Measurements from ENCODE around the gene ZNRF3. TPM values are rescaled to one million over a fixed set of nuclear protein-coding genes. Genes with fewer than 3 reads are reported as not detected.

The ZNRF3 gene
- total RNA-seq, 2 donors from 2014 or later: 5.9 to 12.2 TPM

DNA sequence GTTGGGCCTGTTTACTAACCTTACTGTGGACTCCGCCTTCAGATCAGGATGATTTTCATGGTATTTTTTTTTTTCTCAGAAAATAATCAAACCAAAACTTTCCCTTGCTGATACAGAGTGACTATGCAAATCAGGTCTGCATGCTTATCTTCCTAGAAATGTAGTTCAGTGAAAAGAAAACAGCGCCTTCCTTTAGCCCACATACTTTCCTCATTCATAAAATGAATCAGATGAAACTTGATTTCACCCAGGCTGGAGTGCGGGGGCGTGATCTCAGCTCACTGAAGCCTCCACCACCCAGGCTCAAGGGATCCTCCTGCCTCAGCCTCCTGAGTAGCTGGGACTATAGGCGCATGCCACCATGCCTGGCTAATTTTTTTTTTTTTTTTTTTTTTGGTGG, 26.0 kb downstream of the ZNRF3 start:
- H3K27ac ChIP-seq: no peak overlapping the region
- TF ChIP-seq, protein P1, sequence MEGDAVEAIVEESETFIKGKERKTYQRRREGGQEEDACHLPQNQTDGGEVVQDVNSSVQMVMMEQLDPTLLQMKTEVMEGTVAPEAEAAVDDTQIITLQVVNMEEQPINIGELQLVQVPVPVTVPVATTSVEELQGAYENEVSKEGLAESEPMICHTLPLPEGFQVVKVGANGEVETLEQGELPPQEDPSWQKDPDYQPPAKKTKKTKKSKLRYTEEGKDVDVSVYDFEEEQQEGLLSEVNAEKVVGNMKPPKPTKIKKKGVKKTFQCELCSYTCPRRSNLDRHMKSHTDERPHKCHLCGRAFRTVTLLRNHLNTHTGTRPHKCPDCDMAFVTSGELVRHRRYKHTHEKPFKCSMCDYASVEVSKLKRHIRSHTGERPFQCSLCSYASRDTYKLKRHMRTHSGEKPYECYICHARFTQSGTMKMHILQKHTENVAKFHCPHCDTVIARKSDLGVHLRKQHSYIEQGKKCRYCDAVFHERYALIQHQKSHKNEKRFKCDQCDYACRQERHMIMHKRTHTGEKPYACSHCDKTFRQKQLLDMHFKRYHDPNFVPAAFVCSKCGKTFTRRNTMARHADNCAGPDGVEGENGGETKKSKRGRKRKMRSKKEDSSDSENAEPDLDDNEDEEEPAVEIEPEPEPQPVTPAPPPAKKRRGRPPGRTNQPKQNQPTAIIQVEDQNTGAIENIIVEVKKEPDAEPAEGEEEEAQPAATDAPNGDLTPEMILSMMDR (IDR thresholded peaks at IDR 0.05): no peak

GRCh38 chr22:28910569-28911303, 27.4 kb downstream of the ZNRF3 start:
- no peaks in the 10 kb centered on the region for H3K4me1 ChIP-seq
- H3K27ac ChIP-seq: no peak overlapping the region
- no peaks in the 10 kb centered on the region for H3K36me3 ChIP-seq
- H3K9ac ChIP-seq (ENCODE audit: low read depth in 2 of 2, low read length in 2 of 2): no peak overlapping the region
- TF ChIP-seq, protein P1 (IDR thresholded peaks at IDR 0.05): no peak
- no peaks in the 10 kb centered on the region for H3K27me3 ChIP-seq
- H3K4me3 ChIP-seq: no peak overlapping the region
- DNase-seq: no peak
- intact Hi-C loops (cut with DNase I): no loop called here
- no peaks in the 10 kb centered on the region for H3K9me3 ChIP-seq

More for the DNA sequence above, 26.0 kb downstream of the ZNRF3 start:
- Histone ChIP-seq H3K9me3 (no peaks in the 10 kb centered on the region), H3K4me1 (no peaks in the 10 kb centered on the region), H3K36me3 (no peaks in the 10 kb centered on the region), H3K9ac (ENCODE audit: low read depth in 2 of 2, low read length in 2 of 2) (no peak overlapping the region), H3K27me3 (no peaks in the 10 kb centered on the region), H3K4me3 (no peak overlapping the region)
- intact Hi-C loops (cut with DNase I): no loop called here
- DNase-seq: no peak

DNA sequence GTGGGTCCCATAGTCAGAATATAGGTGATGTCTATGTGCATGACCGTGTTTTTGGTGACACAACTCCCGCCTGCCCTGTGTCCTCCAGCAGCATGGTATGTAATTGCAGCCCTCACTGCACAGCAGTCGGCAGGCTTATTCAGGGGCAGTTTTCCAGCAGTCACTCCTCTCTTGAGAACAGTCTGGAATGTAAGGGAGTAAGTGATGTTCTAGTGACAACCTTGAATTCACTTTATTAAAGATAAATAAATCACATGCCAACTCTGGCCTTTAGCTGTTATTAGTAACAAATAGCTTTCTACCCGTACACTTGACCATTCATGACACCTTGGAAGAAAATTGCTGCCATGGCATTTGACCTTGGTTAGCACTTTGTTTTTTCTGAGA, 27.9 kb downstream of the ZNRF3 start:
- TF ChIP-seq, protein P1 (IDR thresholded peaks at IDR 0.05): no peak
- H3K9ac ChIP-seq (ENCODE audit: low read depth in 2 of 2, low read length in 2 of 2): peak overlapping the region in 1 of 2 donors; percentile 29
- no peaks in the 10 kb centered on the region for H3K36me3 ChIP-seq
- DNase-seq: no peak
- H3K27ac ChIP-seq: no peak overlapping the region
- H3K4me1 ChIP-seq: no peaks in the 10 kb centered on the region
- H3K27me3 ChIP-seq: no peaks in the 10 kb centered on the region
- intact Hi-C loops (cut with DNase I): no loop called here
- H3K9me3 ChIP-seq: no peaks in the 10 kb centered on the region
- H3K4me3 ChIP-seq: no peak overlapping the region

DNA sequence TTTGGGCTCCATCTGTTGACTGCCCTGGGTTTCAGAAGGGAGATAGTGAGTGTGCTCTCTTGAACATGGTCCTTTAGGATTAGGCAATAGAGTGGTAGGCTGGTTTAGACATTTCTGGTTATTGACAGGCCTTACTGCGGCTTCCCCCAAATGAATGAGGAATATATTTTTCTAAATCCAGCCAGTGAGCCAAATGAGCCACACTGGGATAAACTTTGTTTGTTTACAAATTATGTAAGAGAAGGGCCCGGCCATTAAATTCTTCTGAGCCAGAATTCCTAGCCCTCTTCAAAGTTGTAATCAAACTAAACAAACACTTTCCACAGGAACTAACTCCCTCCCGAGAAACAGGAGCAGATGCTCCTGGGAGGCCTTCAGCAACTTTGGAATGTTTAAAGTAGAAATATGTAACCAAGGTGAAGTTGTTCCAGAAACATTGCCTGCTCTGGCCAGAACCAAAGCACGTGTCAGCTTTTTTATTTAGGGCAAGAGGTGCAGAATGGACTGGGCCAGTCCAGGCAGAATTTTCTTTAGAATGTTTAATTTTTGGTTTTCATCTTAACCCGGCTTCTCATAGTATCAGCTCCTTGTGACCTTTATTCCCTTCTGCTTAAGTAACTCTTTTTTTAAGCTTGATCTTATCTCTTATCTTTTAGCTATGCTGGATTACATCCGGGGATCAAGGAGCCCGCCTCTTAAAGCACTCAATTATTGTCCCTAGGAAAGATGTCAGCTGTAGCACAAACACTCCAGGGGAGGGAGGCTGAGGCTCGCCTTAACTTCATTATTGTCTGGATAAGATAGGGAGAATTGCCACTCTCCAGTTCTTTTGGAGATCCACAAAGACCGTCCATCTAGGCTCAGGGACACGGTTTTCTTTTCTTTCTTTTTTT, 28.7 kb downstream of the ZNRF3 start:
- DNase-seq: peak; percentile 72
- H3K9ac ChIP-seq (ENCODE audit: low read depth in 2 of 2, low read length in 2 of 2): peak overlapping the region in 1 of 2 donors; percentile 29

DNA sequence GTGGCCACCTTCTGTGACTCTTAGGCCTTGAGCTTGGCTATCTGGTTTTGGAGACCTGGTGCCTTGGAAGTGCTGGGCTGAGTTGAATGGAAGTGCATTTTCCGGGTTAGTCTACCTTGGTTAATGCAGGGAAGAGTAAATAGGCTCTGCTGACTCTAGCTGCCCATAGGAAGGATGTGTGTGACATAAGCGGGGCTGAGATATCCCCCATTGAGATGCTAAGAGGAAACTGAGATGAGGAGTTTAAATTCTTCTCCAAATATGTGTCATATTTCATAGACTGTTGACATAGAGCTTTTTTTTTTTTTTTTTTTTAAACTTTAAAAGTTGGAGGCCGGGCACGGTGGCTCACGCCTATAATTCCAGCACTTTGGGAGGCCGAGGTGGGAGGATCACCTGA, 30.8 kb downstream of the ZNRF3 start:
- no peak overlapping the region for H3K9ac ChIP-seq (ENCODE audit: low read depth in 2 of 2, low read length in 2 of 2)
- H3K4me1 ChIP-seq: peaks cover 5% of the 10 kb centered on the region
- intact Hi-C loops (cut with DNase I): no loop called here
- H3K4me3 ChIP-seq: no peak overlapping the region
- no peak overlapping the region for H3K27ac ChIP-seq
- no peak for DNase-seq
- H3K27me3 ChIP-seq: no peaks in the 10 kb centered on the region
- no peaks in the 10 kb centered on the region for H3K9me3 ChIP-seq
- no peaks in the 10 kb centered on the region for H3K36me3 ChIP-seq
- TF ChIP-seq, protein P1 (IDR thresholded peaks at IDR 0.05): no peak

More for the DNA sequence above, 28.7 kb downstream of the ZNRF3 start:
- H3K27me3 ChIP-seq: no peaks in the 10 kb centered on the region
- H3K27ac ChIP-seq: no peak overlapping the region
- H3K36me3 ChIP-seq: no peaks in the 10 kb centered on the region
- H3K4me1 ChIP-seq: no peaks in the 10 kb centered on the region
- no peaks in the 10 kb centered on the region for H3K9me3 ChIP-seq
- no peak overlapping the region for H3K4me3 ChIP-seq
- intact Hi-C loops (cut with DNase I): no loop called here
- TF ChIP-seq, protein P1 (IDR thresholded peaks at IDR 0.05): no peak
